KOPT-K1 (cell line): ENCODE results near the gene IPPK.

Experiments used
- H3K27ac ChIP-seq: fragments of 200-600 bp; sonication (generic); 2 replicates; pipeline ENCODE4 v1.5.1; 2016; ENCODE audit warnings: antibody characterized with exemption, mild to moderate bottlenecking, low read depth, low read length; ENCODE audit not compliant: poor library complexity, severe bottlenecking
- H3K36me3 ChIP-seq: fragments of 200-600 bp; sonication (generic); 2 replicates; pipeline ENCODE4 v1.5.1; 2017; ENCODE audit warnings: antibody characterized with exemption, mild to moderate bottlenecking, low read length, moderate library complexity; ENCODE audit not compliant: insufficient read depth
- H3K9me3 ChIP-seq: fragments of 200-600 bp; sonication (generic); 2 replicates; pipeline ENCODE4 v1.5.1; 2017; ENCODE audit warnings: antibody characterized with exemption, low read length, mild to moderate bottlenecking; ENCODE audit not compliant: insufficient read depth, poor library complexity, severe bottlenecking

The IPPK gene

DNA sequence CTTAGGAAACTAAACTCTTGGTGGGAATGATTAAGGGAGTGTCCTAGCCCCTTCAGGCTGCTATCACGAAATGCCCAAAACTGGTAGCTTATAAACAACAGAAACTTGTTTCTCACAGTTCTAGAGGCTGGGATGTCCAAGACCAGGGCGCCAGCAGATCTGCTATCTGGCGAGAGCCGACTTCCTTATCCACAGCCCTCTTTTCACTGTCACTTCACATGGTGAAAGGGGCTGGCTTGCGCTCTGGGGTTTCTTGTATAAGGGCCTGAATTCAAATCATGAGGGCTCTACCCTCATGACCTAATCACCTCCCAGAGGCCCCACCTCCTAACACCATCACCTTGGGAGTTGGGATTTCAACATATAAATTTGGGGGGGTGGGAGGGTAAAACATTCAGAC, 49.1 kb downstream of the IPPK start:
- Histone ChIP-seq H3K27ac (no peak overlapping the region), H3K36me3 (peaks cover 61% of the 10 kb centered on the region)

GRCh38 chr9:92619601-92620300, 50.2 kb downstream of the IPPK start:
- no peaks in the 10 kb centered on the region for H3K9me3 ChIP-seq
- H3K27ac ChIP-seq: no peak overlapping the region
- H3K36me3 ChIP-seq: peaks cover 70% of the 10 kb centered on the region

More for the DNA sequence above, 49.1 kb downstream of the IPPK start:
- H3K9me3 ChIP-seq: no peaks in the 10 kb centered on the region

DNA sequence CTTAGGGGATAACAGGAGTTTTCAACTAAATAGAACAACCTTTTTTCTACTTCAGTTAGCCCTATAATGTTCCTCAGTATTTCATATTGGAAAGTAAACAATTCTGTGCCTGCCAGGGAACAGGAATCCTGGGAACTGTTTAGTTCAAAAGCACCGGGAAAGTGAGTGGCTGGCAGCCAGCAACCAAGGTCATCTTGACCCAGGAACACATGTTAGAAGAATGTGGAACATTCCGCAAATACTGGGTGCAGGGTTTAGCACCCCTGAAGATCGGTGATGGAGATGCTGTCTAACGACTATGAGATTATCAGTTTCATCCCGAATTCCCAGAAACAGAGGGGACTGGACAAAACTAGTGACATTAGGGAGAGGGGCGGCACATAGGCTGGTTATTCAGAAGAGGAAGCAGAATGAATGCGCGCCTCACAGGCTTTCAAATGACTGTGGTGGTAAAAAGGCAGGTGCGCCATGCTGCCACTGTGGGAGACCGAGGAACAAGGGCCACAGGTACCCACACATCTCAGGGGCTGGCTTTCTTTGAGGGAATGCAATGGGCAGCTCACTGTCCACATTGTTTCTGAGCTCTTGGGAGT, 51.2 kb downstream of the IPPK start:
- peaks cover 72% of the 10 kb centered on the region for H3K36me3 ChIP-seq
- no peak overlapping the region for H3K27ac ChIP-seq
- no peaks in the 10 kb centered on the region for H3K9me3 ChIP-seq

DNA sequence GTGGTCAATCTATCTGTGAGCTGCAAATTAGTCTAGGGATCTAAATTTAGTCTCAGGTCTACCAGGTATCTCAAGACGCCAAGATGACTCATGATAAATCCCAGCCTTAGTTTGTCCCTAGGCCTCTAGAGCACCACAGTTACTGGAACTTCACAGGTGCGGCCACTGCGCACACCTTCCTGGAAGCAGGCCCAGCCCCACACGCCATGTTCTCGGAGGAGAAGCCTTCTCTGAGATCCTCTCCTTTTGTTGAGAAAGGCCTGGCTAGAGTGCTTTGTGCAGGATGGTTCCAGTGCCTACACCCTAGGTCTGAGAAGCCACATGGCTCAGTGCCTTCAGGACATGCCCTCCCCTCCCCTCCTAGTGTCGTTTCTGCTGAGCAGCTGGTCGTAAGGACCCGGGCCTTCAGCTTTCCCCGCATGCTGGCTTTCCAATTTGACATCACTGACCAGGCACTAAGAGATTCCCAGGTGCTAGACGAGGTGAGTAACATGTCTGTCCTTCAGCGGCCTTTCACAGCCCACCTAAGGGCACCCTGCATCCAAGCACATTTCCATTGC, 51.9 kb downstream of the IPPK start:
- no peak overlapping the region for H3K27ac ChIP-seq
- no peaks in the 10 kb centered on the region for H3K9me3 ChIP-seq
- H3K36me3 ChIP-seq: peaks cover 74% of the 10 kb centered on the region

DNA sequence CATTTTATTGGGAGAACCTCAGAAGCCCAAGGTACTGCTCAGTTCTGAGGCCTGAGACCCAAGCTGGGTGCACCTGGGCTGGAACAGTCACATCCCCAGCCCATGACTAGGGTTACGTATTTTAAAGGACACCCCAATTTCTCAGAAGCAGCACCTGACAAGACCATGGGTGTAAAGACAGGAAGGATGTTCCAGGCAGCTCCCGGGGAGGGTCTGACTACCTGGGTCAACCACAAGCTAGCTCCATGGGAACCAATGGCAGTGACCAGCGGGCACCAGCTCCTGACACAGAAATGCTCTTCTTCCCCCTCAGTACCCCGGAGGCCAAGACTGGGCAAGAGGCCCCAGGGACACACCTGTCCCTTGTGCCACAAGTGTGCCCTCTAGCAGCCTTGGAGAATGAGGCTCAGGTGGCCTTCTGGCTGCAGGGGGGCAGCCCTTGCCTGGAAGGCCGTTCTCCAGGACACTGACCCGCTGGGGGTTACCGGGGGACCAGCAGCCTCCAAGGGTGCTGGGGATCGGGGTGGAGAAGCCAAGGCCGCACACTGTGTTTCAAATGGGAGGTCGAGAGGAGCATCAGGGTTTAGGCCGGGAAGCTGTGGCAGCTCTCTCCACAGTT, 52.6 kb downstream of the IPPK start:
- peaks cover 80% of the 10 kb centered on the region for H3K36me3 ChIP-seq
- no peak overlapping the region for H3K27ac ChIP-seq
- H3K9me3 ChIP-seq: no peaks in the 10 kb centered on the region

DNA sequence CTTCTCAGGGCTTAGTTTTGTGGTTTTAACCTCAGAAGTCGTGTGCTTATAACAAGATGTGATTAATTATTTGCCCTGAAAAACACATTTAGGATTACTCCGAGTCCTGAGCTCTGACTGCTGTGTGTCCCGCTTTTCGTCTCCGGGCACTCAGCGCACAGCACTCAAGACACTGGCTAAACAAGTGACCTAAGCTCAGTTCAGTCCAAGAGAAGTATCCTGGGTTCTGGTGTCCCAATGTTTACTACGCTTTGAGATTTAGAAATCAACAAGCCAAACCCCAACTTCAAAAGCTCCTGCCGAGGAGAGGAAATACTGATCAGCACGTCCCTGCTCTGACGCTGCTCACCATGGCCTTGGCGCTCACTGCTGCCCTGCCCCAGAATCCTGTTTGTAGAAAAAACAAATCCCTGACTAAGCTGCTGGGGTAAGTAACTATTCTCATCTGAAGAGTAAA, 53.2 kb downstream of the IPPK start:
- H3K27ac ChIP-seq: no peak overlapping the region
- no peaks in the 10 kb centered on the region for H3K9me3 ChIP-seq
- peaks cover 86% of the 10 kb centered on the region for H3K36me3 ChIP-seq

DNA sequence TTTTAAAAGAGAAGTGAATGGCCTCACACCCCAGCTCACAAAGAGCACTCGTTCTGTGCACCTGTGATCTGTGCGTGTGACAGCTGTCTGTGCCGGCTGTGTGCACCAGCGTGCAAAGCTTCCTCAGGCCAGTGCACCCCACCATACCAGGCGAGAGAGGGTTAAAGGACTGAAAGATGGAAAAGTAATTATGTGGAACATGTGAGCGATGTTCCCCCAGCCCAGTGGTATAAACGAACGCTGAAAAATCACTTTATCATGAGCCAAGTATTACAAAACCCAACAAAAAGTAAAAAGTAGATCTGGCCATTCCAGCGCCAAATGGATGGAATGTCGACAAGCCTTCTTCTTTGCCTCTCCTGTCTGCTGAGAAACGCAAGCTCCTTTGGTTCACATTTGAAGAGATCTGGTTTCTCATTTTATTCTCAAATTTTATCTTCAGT, 53.7 kb downstream of the IPPK start:
- H3K9me3 ChIP-seq: no peaks in the 10 kb centered on the region
- H3K27ac ChIP-seq: no peak overlapping the region
- H3K36me3 ChIP-seq: peaks cover 91% of the 10 kb centered on the region

DNA sequence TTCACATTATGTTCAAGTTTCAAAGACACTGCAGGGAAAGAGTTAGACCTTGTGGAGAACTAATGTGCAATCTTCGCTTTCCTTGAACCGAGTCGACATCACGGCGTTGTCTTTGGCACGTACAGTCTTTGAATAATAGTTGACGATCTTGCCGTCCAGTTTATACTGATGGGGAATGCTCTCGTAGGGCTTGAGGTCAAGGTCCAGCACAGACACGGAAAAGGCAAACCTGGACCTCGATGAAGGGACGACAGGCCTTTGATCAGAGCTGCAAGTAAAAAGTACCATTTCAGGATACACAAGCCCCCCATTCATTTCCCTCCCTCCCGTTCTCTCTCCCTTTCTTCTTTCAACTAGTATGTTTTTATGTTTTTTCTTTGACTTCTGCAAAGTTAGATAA, 54.1 kb downstream of the IPPK start:
- H3K36me3 ChIP-seq: peaks cover 95% of the 10 kb centered on the region
- no peak overlapping the region for H3K27ac ChIP-seq
- H3K9me3 ChIP-seq: no peaks in the 10 kb centered on the region

GRCh38 chr9:92614763-92615461, 55.0 kb downstream of the IPPK start:
- no peak overlapping the region for H3K27ac ChIP-seq
- peaks cover 92% of the 10 kb centered on the region for H3K36me3 ChIP-seq
- no peaks in the 10 kb centered on the region for H3K9me3 ChIP-seq

DNA sequence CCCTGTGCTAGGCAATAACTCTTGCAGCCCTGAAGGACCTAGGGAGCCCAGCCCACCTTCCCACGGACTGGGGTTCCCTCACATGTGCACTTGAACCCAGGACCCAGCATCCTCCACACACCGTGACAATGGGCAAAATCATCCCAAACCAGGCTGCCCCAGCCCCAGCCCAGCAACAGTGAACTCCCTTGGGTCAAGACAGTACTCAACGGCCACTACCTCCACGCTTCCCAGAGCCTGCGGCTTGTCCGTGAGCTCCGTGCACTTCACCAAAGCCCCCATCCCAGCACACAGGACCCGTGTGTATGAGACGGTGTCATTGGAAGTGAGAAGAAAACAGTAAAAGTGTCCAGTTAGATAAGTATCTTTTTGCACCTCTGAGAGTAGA, 55.8 kb downstream of the IPPK start:
- no peaks in the 10 kb centered on the region for H3K9me3 ChIP-seq
- H3K27ac ChIP-seq: no peak overlapping the region
- H3K36me3 ChIP-seq: peaks cover 84% of the 10 kb centered on the region

- Histone ChIP-seq H3K36me3 (peaks cover 78% of the 10 kb centered on the region), H3K27ac (no peak overlapping the region)
These were observed 56.4 kb downstream of the IPPK start for GRCh38 chr9:92613268-92614122.

DNA sequence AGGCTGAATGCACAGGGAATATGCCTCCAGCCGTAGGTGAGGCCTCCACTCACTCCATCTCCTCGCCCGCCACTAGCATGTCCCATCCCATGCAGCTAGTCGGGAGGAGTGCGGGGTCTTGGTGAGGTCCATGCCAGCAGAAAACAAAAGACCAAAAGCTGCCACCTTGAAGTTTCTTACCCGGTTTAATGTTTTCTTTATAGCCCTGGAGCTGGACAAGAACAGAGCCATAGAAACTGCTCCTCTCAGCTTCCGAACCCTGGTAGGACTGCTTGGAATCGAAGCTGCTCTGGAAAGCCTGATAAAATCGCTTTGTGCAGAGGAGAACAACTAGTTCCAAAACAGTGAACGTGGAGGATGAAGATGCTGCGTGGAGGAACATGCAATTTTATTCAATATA, 57.1 kb downstream of the IPPK start:
- peaks cover 71% of the 10 kb centered on the region for H3K36me3 ChIP-seq
- H3K9me3 ChIP-seq: no peaks in the 10 kb centered on the region
- no peak overlapping the region for H3K27ac ChIP-seq

More at GRCh38 chr9:92613268-92614122, 56.4 kb downstream of the IPPK start:
- H3K9me3 ChIP-seq: no peaks in the 10 kb centered on the region

GRCh38 chr9:92612292-92612691, 57.6 kb downstream of the IPPK start:
- Histone ChIP-seq H3K9me3 (no peaks in the 10 kb centered on the region), H3K36me3 (peaks cover 66% of the 10 kb centered on the region), H3K27ac (no peak overlapping the region)

GRCh38 chr9:92611621-92612285, 58.2 kb downstream of the IPPK start:
- H3K9me3 ChIP-seq: no peaks in the 10 kb centered on the region
- H3K27ac ChIP-seq: no peak overlapping the region
- peaks cover 61% of the 10 kb centered on the region for H3K36me3 ChIP-seq
